Fibroblast of lung (primary cell): ENCODE data around the gene KAZALD1.

Experiments used
- EZH2 ChIP-seq: IDR thresholded peaks from 2 replicates; pipeline ENCODE4 v1.5.1; 2012; ENCODE audit warnings: low read length, control low read depth, mild to moderate bottlenecking; ENCODE audit errors: missing control alignments
- TF ChIP-seq, protein P1 (sequence below), 2 donors: IDR thresholded peaks in 1 of 2; conservative IDR thresholded peaks in 1 of 2; 1 replicate in 1 of 2; 2 replicates in 1 of 2; pipeline ENCODE4 v1.5.1; 2011 to 2012; ENCODE audit warnings: low read length in 2 of 2, control low read depth in 1 of 2, inconsistent platforms in 1 of 2, low read depth in 1 of 2, mild to moderate bottlenecking in 1 of 2

GRCh38 chr10:101021239-101021638, 40.5 kb upstream of the KAZALD1 start:
- TF ChIP-seq, protein P1, sequence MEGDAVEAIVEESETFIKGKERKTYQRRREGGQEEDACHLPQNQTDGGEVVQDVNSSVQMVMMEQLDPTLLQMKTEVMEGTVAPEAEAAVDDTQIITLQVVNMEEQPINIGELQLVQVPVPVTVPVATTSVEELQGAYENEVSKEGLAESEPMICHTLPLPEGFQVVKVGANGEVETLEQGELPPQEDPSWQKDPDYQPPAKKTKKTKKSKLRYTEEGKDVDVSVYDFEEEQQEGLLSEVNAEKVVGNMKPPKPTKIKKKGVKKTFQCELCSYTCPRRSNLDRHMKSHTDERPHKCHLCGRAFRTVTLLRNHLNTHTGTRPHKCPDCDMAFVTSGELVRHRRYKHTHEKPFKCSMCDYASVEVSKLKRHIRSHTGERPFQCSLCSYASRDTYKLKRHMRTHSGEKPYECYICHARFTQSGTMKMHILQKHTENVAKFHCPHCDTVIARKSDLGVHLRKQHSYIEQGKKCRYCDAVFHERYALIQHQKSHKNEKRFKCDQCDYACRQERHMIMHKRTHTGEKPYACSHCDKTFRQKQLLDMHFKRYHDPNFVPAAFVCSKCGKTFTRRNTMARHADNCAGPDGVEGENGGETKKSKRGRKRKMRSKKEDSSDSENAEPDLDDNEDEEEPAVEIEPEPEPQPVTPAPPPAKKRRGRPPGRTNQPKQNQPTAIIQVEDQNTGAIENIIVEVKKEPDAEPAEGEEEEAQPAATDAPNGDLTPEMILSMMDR (conservative IDR thresholded peaks at IDR 0.05 in 1 of 2, IDR thresholded peaks at IDR 0.05 in 1 of 2; ENCODE audit: low read depth in 1 of 2, low read length in 2 of 2): no peak
- TF ChIP-seq EZH2: no peak
